Amygdala (tissue), 56 donors: ENCODE measurements around the gene FAM204A.

Source experiments
- DNase-seq, 56 donors: peaks; one replicate each; lab custom pipeline; 2025; lab: John Stamatoyannopoulos, UW

The FAM204A gene

GRCh38 chr10:118255355-118255754, 86.8 kb downstream of the FAM204A start:
- no peak for DNase-seq

DNA sequence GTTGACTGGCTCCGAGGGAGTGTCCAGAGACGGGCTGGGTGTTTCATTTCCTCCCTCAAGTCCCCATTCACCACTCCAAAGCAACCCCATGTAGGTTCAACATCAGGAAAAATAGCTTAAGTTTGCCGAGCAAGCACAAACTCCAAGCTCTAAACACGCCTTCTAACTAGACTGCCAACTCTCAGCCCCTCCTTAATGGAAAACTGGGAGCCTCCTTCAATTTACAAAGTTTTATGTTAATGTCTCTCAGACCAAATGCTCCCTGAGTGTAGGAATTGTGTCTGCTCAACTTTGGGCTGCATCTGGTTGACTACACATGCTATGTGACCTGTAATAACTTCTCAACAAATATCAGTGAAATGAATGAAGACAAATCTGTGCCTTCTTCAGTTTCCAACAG, 87.5 kb downstream of the FAM204A start:
- DNase-seq, result no peak

- no peak for DNase-seq
These were observed 88.7 kb downstream of the FAM204A start for GRCh38 chr10:118253397-118253796.

DNA sequence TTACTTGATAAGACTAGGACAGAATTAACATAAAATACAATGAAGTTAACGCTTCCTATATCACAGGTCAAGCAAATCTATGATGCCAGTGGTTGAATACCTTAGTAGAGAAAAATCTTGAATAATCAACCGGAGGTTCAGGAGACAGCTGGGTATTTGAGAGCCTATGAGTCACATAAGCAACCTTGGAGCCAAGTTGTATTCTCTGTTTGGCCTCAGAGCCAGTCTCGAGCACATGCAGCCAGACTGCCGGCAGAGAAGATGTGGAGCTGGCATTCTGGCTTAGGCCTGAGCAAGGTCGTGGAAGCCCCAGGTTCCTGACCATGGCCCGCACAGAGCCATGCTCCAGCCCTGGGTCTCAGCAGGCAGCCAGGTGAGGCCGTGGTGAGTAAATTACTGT, 90.3 kb downstream of the FAM204A start:
- DNase-seq, result no peak

DNA sequence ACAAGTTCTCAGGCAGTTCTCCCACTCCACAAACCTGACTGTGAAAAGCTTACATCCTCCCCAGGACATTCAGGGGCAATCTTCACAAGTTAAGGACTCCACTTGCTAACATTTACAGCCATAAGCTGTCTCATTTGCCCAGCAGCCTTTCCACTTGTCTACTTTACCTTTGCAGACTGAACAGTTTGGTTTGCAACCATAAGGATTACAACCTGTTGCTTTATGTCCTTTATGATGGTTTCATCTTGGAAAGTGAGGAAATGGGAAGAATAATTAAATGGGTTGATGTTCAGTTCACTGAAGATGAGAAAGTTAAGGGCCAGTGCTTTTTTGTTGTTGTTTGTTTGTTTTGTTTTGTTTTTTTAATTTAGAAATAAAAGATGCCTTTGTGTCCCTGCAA, 92.4 kb downstream of the FAM204A start:
- no peak for DNase-seq
